ENCODE results near the gene RELN. TPM values are rescaled to one million over a fixed set of nuclear protein-coding genes. Genes with fewer than 3 reads are reported as not detected.
"Not testable (repeated sequence)": the region's sequence is repeated elsewhere in the genome, so short reads cannot be mapped to it uniquely, and the experiment has no call there.

Gene RELN
- total RNA-seq (2014; rRNA removed) = 0.26 and 0.63 TPM in 2 replicates
- polyA plus RNA-seq (2012) = 0.07 TPM

- DNase-seq (ENCODE audit: low read depth) = no peak
Observed at GRCh38 chr7:103989200-103989784, at the start of gene RELN. Gene RELN, minus strand, starts transcription at chr7:103989658. Its CDS starts 302 bp downstream, at chr7:103989356.

GRCh38 chr7:104038136-104038535 is 48.7 kb upstream of the RELN start:
- DNase-seq (ENCODE audit: low read depth) = no peak

- DNase-seq (ENCODE audit: low read depth) = not testable (repeated sequence)
Observed at GRCh38 chr7:104036889-104037288, 47.4 kb upstream of the RELN start.

- DNase-seq (ENCODE audit: low read depth) = no peak
Observed at GRCh38 chr7:104035351-104035750, 45.9 kb upstream of the RELN start.

- DNase-seq (ENCODE audit: low read depth) = no peak
Observed at GRCh38 chr7:104034679-104035078, 45.2 kb upstream of the RELN start.

- no peak for DNase-seq (ENCODE audit: low read depth)
Observed at GRCh38 chr7:104033837-104034236, 44.4 kb upstream of the RELN start.

GRCh38 chr7:104032486-104032885 is 43.0 kb upstream of the RELN start:
- no peak for DNase-seq (ENCODE audit: low read depth)

GRCh38 chr7:104029765-104030164 is 40.3 kb upstream of the RELN start:
- DNase-seq (ENCODE audit: low read depth) = no peak

GRCh38 chr7:104024632-104025031 is 35.2 kb upstream of the RELN start:
- DNase-seq (ENCODE audit: low read depth) = no peak

GRCh38 chr7:104023100-104023499 is 33.6 kb upstream of the RELN start:
- DNase-seq (ENCODE audit: low read depth) = no peak

GRCh38 chr7:104018425-104018824 is 29.0 kb upstream of the RELN start:
- no peak for DNase-seq (ENCODE audit: low read depth)

- DNase-seq (ENCODE audit: low read depth) = no peak
Observed at GRCh38 chr7:104017001-104017400, 27.5 kb upstream of the RELN start.

- no peak for DNase-seq (ENCODE audit: low read depth)
Observed at GRCh38 chr7:104012835-104013234, 23.4 kb upstream of the RELN start.

GRCh38 chr7:104011829-104012228 is 22.4 kb upstream of the RELN start:
- DNase-seq (ENCODE audit: low read depth) = no peak

GRCh38 chr7:104010052-104010909 is 20.8 kb upstream of the RELN start:
- no peak for DNase-seq (ENCODE audit: low read depth)

GRCh38 chr7:104008107-104008506 is 18.6 kb upstream of the RELN start:
- no peak for DNase-seq (ENCODE audit: low read depth)

GRCh38 chr7:104007614-104008013 is 18.2 kb upstream of the RELN start:
- no peak for DNase-seq (ENCODE audit: low read depth)

GRCh38 chr7:104005197-104005596 is 15.7 kb upstream of the RELN start:
- DNase-seq (ENCODE audit: low read depth) = peak; percentile 41

GRCh38 chr7:103996639-103997038 is 7.2 kb upstream of the RELN start:
- no peak for DNase-seq (ENCODE audit: low read depth)

- no peak for DNase-seq (ENCODE audit: low read depth)
Observed at GRCh38 chr7:103996017-103996551, 6.6 kb upstream of the RELN start.

- DNase-seq (ENCODE audit: low read depth) = no peak
Observed at GRCh38 chr7:103995554-103995953, 6.1 kb upstream of the RELN start.

GRCh38 chr7:103993551-103993950 is 4.1 kb upstream of the RELN start:
- DNase-seq (ENCODE audit: low read depth) = no peak

GRCh38 chr7:103991406-103991805 is 1.9 kb upstream of the RELN start:
- DNase-seq (ENCODE audit: low read depth) = no peak
